GM23338 (cell line): ENCODE data around the gene VSIG8. TPM values are rescaled to one million over a fixed set of nuclear protein-coding genes. Genes with fewer than 3 reads are reported as not detected.

Source experiments
- ATAC-seq: fragments of 200-7000 bp; cut with Tn5 transposase; 3 replicates; pipeline ENCODE4 v1.9.1; 2020
- DNase-seq: peaks from one replicate; pipeline ENCODE4 v3.0.0-alpha.2; 2015; ENCODE audit warnings: low spot score
- H2AFZ ChIP-seq: fragments of 200-600 bp; sonication (generic); 2 replicates; pipeline ENCODE4 v1.8.0; 2016; ENCODE audit warnings: antibody characterized with exemption, mild to moderate bottlenecking, moderate library complexity
- H3F3A ChIP-seq: fragments of 200-600 bp; sonication (generic); replicated peaks from 2 replicates; pipeline ENCODE4 v1.8.0; 2017; ENCODE audit warnings: antibody characterized with exemption, mixed run types, low read depth
- H3K27ac ChIP-seq: fragments of 200-600 bp; sonication (generic); 2 replicates; pipeline ENCODE4 v1.6.1; 2016; ENCODE audit warnings: low read depth
- H3K27me3 ChIP-seq: fragments of 200-600 bp; sonication (generic); 2 replicates; pipeline ENCODE4 v1.8.0; 2016; ENCODE audit warnings: mild to moderate bottlenecking, mixed run types, moderate library complexity; ENCODE audit not compliant: insufficient read depth
- H3K36me3 ChIP-seq: fragments of 200-600 bp; sonication (generic); 2 replicates; pipeline ENCODE4 v1.8.0; 2016; ENCODE audit warnings: mild to moderate bottlenecking; ENCODE audit not compliant: insufficient read depth
- H3K4me1 ChIP-seq: fragments of 200-600 bp; sonication (generic); 2 replicates; pipeline ENCODE4 v1.8.0; 2016; ENCODE audit warnings: mild to moderate bottlenecking, moderate library complexity; ENCODE audit not compliant: insufficient read depth
- H3K4me2 ChIP-seq: fragments of 200-600 bp; sonication (generic); 2 replicates; pipeline ENCODE4 v1.7.1; 2017; ENCODE audit warnings: mixed run types
- H3K4me3 ChIP-seq: fragments of 200-600 bp; sonication (generic); 2 replicates; pipeline ENCODE4 v1.6.1; 2016; ENCODE audit warnings: mixed run types
- H3K79me2 ChIP-seq: fragments of 200-600 bp; sonication (generic); replicated peaks from 2 replicates; pipeline ENCODE4 v1.8.0; 2017; ENCODE audit warnings: mild to moderate bottlenecking; ENCODE audit not compliant: insufficient read depth
- H3K9me2 ChIP-seq: fragments of 200-600 bp; sonication (generic); 2 replicates; pipeline ENCODE4 v1.8.0; 2017; ENCODE audit not compliant: insufficient read depth
- H4K20me1 ChIP-seq: fragments of 200-600 bp; sonication (generic); replicated peaks from 2 replicates; pipeline ENCODE4 v1.8.0; 2017; ENCODE audit warnings: mild to moderate bottlenecking; ENCODE audit not compliant: insufficient read depth
- H3K27ac Mint-ChIP-seq: 2 replicates; pipeline ENCODE4 v1.8.0; 2020; ENCODE audit warnings: inconsistent platforms, mild to moderate bottlenecking, moderate library complexity, mixed read lengths
- H3K27me3 Mint-ChIP-seq: 3 replicates; pipeline ENCODE4 v1.8.0; 2022; ENCODE audit warnings: low read depth, mild to moderate bottlenecking, moderate library complexity, mixed read lengths, inconsistent platforms; ENCODE audit not compliant: insufficient read depth, poor library complexity
- H3K36me3 Mint-ChIP-seq: 3 replicates; pipeline ENCODE4 v1.8.0; 2021; ENCODE audit warnings: low read depth, mild to moderate bottlenecking, inconsistent platforms, moderate library complexity, mixed read lengths
- H3K4me1 Mint-ChIP-seq: 3 replicates; pipeline ENCODE4 v1.8.0; 2020; ENCODE audit warnings: mild to moderate bottlenecking, inconsistent platforms, mixed read lengths
- H3K4me3 Mint-ChIP-seq: 3 replicates; pipeline ENCODE4 v1.8.0; 2021; ENCODE audit warnings: moderate library complexity, mild to moderate bottlenecking, inconsistent platforms, mixed read lengths
- H3K9me3 Mint-ChIP-seq: 3 replicates; pipeline ENCODE4 v1.8.0; 2020; ENCODE audit warnings: moderate library complexity, mild to moderate bottlenecking, inconsistent platforms, mixed read lengths
- CREB1 ChIP-seq: fragments of 250-450 bp; sonication (Bioruptor Pico); IDR thresholded peaks from 2 replicates; pipeline ENCODE4 v1.5.0; 2020; ENCODE audit warnings: low read depth, mild to moderate bottlenecking, moderate library complexity
- EZH2 ChIP-seq: fragments of 200-600 bp; sonication (generic); IDR thresholded peaks from one replicate; pipeline ENCODE4 v1.8.0; 2017; ENCODE audit warnings: antibody characterized with exemption, mild to moderate bottlenecking, low read depth; ENCODE audit not compliant: unreplicated experiment
- EZH2phosphoT487 ChIP-seq: fragments of 200-600 bp; sonication (generic); IDR thresholded peaks from one replicate; pipeline ENCODE4 v1.8.1; 2018; ENCODE audit warnings: antibody characterized with exemption; ENCODE audit not compliant: unreplicated experiment
- JUNB ChIP-seq: IDR thresholded peaks from one replicate; pipeline ENCODE4 v1.6.1; 2016; ENCODE audit warnings: antibody characterized with exemption; ENCODE audit not compliant: unreplicated experiment
- NANOG ChIP-seq: IDR thresholded peaks from 2 replicates; pipeline ENCODE4 v1.6.1; 2016; ENCODE audit warnings: antibody characterized with exemption, borderline replicate concordance
- POLR2AphosphoS5 ChIP-seq: IDR thresholded peaks from 2 replicates; pipeline ENCODE4 v1.6.1; 2016; ENCODE audit warnings: antibody characterized with exemption, low read depth
- STAT1 ChIP-seq: IDR thresholded peaks from one replicate; pipeline ENCODE4 v1.6.1; 2016; ENCODE audit warnings: antibody characterized with exemption; ENCODE audit not compliant: unreplicated experiment
- ZNF331 ChIP-seq: fragments of 250-450 bp; sonication (Bioruptor Pico); IDR thresholded peaks from 2 replicates; pipeline ENCODE4 v1.5.0; 2020; ENCODE audit warnings: low read depth, mild to moderate bottlenecking, moderate library complexity
- polyA plus RNA-seq: library from polyadenylated mRNA; unstranded; fragments of >200 nt; fragmentation: Nextera tagmentation; extraction: Ambion mirVana; gene quantifications from 2 replicates; pipeline ENCODE4 v1.2.1, GENCODE V29; 2016
- total RNA-seq: library from RNA; depleted of rRNA; stranded (reverse); fragments of >200 nt; shearing (Covaris generic); gene quantifications from 2 replicates; pipeline ENCODE4 v1.2.3, GENCODE V29; 2014
- TF ChIP-seq, protein P1 (sequence below): IDR thresholded peaks from one replicate; pipeline ENCODE4 v1.6.1; 2018; ENCODE audit warnings: antibody characterized with exemption; ENCODE audit not compliant: unreplicated experiment
- TF ChIP-seq, protein P2 (sequence below), 2 experiments: fragments of 200-600 bp in 1 of 2; sonication (generic) in 1 of 2; conservative IDR thresholded peaks; 2 replicates each; pipeline versions ENCODE4 v1.5.1 to v1.6.1; 2016 to 2017; ENCODE audit warnings: antibody characterized with exemption in 2 of 2, low read depth in 2 of 2, mild to moderate bottlenecking in 2 of 2, moderate library complexity in 1 of 2
- TF ChIP-seq, protein P3 (sequence below): IDR thresholded peaks from 2 replicates; pipeline ENCODE4 v1.6.1; 2016; ENCODE audit warnings: antibody characterized with exemption
- TF ChIP-seq, protein P4 (sequence below): fragments of 250-450 bp; sonication (Bioruptor Pico); IDR thresholded peaks from 2 replicates; pipeline ENCODE4 v1.5.0; 2020; ENCODE audit warnings: mild to moderate bottlenecking, moderate library complexity

VSIG8 gene
- total and polyA plus RNA-seq, 2 experiments from 2014 or later = not detected

DNA sequence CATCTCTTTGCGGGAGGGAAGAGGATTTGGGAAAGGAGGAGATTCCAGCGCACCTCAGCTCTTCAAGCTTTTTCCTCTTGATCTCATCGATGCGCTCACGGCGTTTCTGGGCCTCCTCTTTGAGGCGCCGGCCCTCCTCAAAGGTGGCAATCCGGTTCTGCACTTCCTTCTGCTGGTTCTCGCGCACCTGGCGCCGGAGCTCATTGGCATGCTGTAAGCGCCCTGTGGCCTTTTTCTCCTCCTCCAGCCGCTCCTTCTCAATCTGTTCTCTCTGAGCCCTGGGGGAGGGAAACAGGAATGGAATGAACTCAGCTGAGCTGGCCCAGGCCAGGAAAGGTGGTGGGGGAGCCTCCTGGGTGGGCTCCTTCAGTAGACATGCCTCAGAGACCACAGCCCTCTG, 10.4 kb upstream of the VSIG8 start (continued):
- TF ChIP-seq, protein P1, sequence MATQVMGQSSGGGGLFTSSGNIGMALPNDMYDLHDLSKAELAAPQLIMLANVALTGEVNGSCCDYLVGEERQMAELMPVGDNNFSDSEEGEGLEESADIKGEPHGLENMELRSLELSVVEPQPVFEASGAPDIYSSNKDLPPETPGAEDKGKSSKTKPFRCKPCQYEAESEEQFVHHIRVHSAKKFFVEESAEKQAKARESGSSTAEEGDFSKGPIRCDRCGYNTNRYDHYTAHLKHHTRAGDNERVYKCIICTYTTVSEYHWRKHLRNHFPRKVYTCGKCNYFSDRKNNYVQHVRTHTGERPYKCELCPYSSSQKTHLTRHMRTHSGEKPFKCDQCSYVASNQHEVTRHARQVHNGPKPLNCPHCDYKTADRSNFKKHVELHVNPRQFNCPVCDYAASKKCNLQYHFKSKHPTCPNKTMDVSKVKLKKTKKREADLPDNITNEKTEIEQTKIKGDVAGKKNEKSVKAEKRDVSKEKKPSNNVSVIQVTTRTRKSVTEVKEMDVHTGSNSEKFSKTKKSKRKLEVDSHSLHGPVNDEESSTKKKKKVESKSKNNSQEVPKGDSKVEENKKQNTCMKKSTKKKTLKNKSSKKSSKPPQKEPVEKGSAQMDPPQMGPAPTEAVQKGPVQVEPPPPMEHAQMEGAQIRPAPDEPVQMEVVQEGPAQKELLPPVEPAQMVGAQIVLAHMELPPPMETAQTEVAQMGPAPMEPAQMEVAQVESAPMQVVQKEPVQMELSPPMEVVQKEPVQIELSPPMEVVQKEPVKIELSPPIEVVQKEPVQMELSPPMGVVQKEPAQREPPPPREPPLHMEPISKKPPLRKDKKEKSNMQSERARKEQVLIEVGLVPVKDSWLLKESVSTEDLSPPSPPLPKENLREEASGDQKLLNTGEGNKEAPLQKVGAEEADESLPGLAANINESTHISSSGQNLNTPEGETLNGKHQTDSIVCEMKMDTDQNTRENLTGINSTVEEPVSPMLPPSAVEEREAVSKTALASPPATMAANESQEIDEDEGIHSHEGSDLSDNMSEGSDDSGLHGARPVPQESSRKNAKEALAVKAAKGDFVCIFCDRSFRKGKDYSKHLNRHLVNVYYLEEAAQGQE = no peak

DNA sequence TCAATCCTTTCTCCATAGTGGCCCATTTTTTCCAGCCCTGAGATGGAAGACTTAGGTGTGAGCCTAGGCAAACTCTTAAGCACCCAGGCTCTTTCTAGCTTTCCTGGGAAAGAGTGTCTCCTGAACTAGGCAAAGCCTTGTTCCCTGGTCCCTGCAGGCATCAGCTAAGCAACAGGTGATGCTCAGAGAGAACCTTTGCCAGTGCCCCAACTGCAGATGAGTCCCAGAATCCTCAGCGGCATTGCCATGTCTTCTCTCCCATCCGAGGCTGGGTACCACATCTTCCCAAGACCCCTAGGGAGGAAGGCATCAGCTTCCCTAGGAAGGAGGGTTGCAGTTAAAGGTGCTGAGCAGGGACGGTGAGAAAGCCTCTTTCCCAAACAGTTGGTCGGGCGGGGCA, 8.2 kb upstream of the VSIG8 start:
- no peaks in the 10 kb centered on the region for H3K79me2 ChIP-seq
- H3K9me2 ChIP-seq = no peaks in the 10 kb centered on the region; the same call in 1 of the 2 replicates
- Mint-ChIP-seq H3K4me1 (peaks cover 7% of the 10 kb centered on the region), H3K27ac (no peak overlapping the region), H3K27me3 (peaks cover 3% of the 10 kb centered on the region), H3K9me3 (no peaks in the 10 kb centered on the region), H3K36me3 (no peaks in the 10 kb centered on the region), H3K4me3 (no peak overlapping the region)
- no peak overlapping the region for H3K4me3 ChIP-seq
- ATAC-seq = no peak
- H3K4me2 ChIP-seq = no peak overlapping the region
- no peaks in the 10 kb centered on the region for H3K4me1 ChIP-seq
- DNase-seq = no peak
- H4K20me1 ChIP-seq = no peaks in the 10 kb centered on the region
- no peak overlapping the region for H3K27ac ChIP-seq
- no peaks in the 10 kb centered on the region for H3F3A ChIP-seq
- no peaks in the 10 kb centered on the region; the same call in 1 of the 2 replicates for H3K36me3 ChIP-seq
- H2AFZ ChIP-seq = no peak overlapping the region
- H3K27me3 ChIP-seq = no peaks in the 10 kb centered on the region
- TF ChIP-seq EZH2phosphoT487 (no peak), NANOG (no peak), CREB1 (CRISPR knock-in tag) (no peak), STAT1 (no peak), JUNB (no peak), EZH2 (no peak), POLR2AphosphoS5 (no peak), ZNF331 (CRISPR knock-in tag) (no peak)
- TF ChIP-seq, protein P2, sequence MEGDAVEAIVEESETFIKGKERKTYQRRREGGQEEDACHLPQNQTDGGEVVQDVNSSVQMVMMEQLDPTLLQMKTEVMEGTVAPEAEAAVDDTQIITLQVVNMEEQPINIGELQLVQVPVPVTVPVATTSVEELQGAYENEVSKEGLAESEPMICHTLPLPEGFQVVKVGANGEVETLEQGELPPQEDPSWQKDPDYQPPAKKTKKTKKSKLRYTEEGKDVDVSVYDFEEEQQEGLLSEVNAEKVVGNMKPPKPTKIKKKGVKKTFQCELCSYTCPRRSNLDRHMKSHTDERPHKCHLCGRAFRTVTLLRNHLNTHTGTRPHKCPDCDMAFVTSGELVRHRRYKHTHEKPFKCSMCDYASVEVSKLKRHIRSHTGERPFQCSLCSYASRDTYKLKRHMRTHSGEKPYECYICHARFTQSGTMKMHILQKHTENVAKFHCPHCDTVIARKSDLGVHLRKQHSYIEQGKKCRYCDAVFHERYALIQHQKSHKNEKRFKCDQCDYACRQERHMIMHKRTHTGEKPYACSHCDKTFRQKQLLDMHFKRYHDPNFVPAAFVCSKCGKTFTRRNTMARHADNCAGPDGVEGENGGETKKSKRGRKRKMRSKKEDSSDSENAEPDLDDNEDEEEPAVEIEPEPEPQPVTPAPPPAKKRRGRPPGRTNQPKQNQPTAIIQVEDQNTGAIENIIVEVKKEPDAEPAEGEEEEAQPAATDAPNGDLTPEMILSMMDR (conservative IDR thresholded peaks at IDR 0.05; ENCODE audit: low read depth in 2 of 2) = no peak
- TF ChIP-seq, protein P3, sequence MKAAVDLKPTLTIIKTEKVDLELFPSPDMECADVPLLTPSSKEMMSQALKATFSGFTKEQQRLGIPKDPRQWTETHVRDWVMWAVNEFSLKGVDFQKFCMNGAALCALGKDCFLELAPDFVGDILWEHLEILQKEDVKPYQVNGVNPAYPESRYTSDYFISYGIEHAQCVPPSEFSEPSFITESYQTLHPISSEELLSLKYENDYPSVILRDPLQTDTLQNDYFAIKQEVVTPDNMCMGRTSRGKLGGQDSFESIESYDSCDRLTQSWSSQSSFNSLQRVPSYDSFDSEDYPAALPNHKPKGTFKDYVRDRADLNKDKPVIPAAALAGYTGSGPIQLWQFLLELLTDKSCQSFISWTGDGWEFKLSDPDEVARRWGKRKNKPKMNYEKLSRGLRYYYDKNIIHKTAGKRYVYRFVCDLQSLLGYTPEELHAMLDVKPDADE = no peak
- TF ChIP-seq, protein P4, sequence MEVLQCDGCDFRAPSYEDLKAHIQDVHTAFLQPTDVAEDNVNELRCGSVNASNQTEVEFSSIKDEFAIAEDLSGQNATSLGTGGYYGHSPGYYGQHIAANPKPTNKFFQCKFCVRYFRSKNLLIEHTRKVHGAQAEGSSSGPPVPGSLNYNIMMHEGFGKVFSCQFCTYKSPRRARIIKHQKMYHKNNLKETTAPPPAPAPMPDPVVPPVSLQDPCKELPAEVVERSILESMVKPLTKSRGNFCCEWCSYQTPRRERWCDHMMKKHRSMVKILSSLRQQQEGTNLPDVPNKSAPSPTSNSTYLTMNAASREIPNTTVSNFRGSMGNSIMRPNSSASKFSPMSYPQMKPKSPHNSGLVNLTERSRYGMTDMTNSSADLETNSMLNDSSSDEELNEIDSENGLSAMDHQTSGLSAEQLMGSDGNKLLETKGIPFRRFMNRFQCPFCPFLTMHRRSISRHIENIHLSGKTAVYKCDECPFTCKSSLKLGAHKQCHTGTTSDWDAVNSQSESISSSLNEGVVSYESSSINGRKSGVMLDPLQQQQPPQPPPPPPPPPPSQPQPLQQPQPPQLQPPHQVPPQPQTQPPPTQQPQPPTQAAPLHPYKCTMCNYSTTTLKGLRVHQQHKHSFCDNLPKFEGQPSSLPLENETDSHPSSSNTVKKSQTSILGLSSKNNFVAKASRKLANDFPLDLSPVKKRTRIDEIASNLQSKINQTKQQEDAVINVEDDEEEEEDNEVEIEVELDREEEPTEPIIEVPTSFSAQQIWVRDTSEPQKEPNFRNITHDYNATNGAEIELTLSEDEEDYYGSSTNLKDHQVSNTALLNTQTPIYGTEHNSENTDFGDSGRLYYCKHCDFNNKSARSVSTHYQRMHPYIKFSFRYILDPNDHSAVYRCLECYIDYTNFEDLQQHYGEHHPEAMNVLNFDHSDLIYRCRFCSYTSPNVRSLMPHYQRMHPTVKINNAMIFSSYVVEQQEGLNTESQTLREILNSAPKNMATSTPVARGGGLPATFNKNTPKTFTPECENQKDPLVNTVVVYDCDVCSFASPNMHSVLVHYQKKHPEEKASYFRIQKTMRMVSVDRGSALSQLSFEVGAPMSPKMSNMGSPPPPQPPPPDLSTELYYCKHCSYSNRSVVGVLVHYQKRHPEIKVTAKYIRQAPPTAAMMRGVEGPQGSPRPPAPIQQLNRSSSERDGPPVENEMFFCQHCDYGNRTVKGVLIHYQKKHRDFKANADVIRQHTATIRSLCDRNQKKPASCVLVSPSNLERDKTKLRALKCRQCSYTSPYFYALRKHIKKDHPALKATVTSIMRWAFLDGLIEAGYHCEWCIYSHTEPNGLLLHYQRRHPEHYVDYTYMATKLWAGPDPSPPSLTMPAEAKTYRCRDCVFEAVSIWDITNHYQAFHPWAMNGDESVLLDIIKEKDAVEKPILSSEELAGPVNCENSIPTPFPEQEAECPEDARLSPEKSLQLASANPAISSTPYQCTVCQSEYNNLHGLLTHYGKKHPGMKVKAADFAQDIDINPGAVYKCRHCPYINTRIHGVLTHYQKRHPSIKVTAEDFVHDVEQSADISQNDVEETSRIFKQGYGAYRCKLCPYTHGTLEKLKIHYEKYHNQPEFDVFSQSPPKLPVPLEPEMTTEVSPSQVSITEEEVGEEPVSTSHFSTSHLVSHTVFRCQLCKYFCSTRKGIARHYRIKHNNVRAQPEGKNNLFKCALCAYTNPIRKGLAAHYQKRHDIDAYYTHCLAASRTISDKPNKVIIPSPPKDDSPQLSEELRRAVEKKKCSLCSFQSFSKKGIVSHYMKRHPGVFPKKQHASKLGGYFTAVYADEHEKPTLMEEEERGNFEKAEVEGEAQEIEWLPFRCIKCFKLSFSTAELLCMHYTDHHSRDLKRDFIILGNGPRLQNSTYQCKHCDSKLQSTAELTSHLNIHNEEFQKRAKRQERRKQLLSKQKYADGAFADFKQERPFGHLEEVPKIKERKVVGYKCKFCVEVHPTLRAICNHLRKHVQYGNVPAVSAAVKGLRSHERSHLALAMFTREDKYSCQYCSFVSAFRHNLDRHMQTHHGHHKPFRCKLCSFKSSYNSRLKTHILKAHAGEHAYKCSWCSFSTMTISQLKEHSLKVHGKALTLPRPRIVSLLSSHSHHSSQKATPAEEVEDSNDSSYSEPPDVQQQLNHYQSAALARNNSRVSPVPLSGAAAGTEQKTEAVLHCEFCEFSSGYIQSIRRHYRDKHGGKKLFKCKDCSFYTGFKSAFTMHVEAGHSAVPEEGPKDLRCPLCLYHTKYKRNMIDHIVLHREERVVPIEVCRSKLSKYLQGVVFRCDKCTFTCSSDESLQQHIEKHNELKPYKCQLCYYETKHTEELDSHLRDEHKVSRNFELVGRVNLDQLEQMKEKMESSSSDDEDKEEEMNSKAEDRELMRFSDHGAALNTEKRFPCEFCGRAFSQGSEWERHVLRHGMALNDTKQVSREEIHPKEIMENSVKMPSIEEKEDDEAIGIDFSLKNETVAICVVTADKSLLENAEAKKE (CRISPR knock-in tag) = no peak
